Measurements from ENCODE around the gene RBM47.
"Not testable (repeated sequence)": the region's sequence is repeated elsewhere in the genome, so short reads cannot be mapped to it uniquely, and the experiment has no call there.

Gene RBM47

DNA sequence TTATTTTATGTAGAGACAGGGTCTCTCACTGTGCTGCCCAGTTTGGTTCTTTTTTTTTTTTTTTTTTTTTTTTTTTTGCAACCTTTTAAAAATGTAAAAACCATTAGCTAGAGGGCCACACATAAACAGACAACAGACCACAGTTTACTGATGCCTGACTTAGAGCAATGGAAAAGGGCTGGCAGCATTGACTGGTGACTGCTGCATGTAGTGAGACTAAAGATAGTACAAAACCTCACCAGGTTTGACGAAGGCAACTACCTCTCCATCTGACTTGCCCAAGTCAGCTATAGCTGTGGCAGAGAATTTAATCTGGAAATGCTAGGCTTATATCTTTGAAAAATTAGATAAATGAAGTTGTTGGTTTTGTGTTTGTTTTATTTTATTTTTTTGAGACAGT is 102.9 kb downstream of the RBM47 start:
- DNase-seq (ENCODE audit: low spot score) = no peak

DNA sequence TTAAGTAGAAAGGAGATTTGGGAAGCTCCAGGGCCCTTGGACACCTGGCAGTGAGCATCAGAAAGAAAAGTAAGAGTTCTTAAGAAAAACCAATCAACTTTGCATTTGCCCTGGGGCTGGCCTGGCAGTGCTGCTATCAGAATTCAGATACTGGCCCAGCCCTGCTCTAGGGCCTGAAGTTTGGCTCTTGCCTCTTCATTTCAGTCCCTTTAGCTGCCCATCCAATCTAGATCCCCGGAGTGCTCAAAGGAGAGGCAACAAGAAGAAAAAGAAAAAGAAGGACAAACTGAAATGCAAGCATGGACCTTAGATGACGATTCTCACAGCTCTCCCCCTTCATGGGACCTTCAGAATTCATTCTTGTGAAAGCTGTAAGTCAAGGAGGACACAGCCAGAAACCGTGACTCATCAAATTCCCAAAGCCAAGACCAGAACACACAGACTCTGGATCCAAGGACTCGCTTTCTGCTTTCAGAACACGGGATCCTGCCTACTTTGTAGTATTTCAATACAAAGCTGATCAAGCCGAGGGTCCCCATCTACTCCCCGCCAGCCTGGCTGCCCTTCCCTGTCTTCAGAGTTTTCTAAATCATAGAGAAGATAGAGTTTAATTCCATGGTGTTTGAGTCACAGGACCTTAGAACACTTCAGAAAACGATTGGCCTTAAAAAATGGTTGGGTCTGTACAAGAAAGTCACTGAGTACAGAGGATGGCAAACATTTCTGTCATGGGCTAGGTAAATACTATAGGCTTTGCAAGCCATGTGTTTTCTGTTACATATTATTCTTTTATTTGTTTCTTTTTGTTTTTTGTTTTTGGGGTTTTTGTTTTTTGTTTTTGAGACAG is 103.7 kb downstream of the RBM47 start:
- DNase-seq (ENCODE audit: low spot score) = no peak

DNA sequence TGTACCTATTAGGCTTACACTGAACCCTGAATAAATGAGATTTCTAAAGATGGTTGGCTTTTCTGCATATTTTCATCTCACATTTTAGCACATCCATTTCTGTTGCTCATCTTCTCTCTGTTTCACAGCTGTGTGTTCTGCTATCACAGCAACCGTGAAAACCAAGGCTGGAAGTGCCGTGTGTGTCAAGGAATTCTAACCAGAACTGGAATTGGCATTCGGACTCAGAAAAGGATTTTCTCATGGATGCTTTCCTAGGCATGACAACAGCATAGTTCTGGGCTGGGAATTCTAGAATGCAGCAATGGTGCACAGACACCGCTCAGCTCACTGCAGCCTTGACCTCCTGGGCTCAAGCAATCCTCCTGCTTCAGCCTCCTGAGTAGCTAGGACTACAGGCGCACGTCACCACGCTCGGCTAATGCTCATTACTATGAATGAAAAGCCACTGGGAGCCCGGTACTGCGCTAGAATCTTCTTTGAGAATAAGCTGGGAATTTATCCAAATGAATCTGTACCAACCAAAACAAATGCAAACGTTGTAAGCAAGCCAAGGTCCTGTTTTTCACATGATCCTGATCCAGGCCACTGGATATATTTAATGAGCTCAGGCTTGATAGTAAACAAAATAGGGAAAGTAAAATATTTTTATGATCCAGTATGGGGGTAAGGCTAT is 105.2 kb downstream of the RBM47 start:
- no peak for DNase-seq (ENCODE audit: low spot score)

DNA sequence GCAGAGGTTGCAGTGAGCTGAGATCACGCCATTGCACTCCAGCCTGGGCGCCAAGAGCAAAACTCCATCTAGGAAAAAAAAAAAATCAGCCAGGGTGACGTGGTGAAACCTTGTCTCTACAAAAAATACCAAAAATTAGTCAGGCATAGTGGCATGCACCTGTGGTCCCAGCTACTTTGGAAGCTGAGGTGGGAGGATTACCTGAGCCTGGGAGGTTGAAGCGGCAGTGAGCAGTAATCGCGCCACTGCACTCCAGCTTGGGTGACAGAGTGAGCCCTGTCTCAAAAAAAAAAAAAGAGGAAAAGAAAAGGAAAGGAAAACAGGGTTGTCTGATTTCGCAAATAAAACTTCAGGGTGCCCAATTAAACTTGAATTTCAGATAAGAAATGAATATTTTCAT is 106.1 kb downstream of the RBM47 start:
- no peak for DNase-seq (ENCODE audit: low spot score)

DNA sequence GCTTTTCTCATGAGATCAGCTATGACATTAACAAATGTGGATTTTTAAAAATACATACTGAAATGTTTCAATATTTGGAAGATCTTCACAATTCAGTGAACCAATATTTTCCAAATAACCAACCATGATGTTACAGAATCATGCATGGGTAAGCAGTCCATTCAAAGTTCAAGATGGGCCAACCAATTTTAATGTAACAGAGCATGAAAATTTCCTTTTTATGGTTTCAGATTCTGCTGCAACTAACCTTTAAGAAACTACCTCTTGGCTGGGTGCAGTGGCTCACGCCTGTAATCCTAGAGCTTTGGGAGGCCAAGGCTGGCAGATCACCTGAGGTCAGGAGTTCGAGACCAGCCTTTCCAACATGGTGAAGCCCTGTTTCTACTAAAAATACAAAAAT is 107.7 kb downstream of the RBM47 start:
- DNase-seq (ENCODE audit: low spot score) = no peak

DNA sequence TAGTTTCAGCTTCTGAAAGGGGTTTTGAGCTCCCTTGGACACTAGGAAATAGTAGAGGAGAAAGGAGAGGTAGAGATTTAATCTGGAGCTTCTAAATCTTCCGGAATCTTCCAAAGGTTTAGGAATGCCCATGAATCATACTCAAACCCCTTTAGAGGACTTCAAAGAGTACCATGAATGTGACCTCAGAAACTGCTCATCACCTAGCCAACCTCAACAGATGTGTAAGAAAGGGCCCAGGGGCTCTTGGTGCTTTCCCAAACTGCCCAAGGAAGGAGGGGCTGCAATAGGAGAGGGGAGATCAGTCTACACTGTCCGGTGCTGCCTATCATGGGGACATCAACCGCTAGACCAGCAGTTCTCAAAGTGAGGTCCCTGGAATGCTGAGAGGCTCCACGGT is 109.1 kb downstream of the RBM47 start:
- DNase-seq (ENCODE audit: low spot score) = no peak

DNA sequence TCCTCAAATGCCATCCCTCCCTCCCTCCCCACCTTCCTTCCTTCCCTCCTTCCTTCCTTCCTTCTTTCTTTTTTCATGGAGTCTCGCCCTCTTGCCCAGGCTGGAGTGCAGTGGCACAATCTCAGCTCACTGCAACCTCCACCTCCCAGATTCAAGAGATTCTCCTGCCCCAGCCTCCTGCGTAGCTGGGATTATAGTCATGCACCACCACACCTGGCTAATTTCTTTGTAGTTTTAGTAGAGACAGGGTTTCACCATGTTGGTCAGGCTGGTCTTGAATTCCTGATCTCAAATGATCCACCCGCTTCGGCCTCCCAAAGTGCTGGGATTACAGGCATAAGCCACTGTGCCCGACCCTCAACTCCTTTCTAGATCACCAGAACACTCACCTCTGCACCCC is 112.6 kb downstream of the RBM47 start:
- DNase-seq (ENCODE audit: low spot score) = not testable (repeated sequence)

DNA sequence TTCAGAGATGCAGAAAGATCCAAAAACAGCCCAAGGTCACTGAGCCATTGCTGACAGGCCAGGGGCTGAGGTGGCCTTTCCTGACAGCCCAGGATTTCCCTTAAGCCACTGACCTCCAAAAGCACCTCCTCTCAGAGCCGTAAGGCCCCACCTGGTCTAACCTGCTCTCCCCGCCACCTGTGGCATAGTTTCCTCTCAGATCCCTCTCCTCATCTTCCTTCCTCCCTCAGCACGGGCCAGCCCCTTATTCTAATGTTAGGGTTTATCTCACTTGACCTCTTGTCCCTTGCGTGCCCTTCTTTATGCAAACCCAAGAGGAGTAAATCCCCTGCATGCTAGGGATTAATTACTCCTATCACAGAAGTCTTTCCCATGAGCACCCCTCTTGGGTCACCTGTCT is 113.0 kb downstream of the RBM47 start:
- no peak for DNase-seq (ENCODE audit: low spot score)

DNA sequence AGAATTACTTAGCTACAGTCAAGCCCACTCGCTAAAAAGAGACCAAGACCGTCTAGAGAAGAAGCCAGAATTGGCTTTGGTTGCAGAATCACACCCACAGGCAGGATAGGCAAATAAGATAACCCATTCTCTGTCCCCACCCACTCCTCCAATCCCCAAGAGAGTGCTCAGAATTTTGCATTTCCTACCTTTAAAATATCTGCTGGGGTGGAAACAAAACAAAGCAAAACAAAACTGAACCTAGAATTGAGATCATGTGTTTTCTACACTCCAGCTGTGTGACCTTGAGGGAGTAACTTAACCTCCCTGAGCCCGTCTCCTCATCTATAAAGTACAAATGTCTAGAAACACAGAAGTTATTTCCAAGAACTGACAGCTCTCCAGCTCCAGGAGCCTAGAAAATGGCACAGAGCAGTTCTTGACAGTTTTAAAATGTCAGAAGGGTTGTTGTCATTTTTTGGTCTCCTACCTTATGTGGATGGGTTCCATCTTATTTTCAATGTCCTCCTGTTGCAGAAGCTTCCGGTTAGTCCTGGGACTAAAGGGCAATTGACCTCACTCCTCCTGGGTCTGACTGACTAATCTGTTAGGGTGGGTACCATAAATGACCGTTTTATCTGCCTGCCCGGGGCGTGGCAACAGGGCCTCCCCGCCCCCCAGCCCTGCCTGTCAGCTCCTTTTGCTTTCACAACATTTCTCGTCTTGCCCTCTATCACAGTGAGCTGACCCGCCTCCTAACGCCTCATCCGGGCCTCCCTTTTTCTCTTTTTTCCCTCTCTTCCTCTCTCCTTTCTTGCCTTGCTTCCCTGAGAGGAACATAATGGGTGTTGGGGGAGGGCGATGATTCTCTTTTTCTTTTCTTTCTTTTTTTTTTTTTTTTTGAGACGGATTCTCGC is 114.0 kb downstream of the RBM47 start:
- DNase-seq (ENCODE audit: low spot score) = no peak

DNA sequence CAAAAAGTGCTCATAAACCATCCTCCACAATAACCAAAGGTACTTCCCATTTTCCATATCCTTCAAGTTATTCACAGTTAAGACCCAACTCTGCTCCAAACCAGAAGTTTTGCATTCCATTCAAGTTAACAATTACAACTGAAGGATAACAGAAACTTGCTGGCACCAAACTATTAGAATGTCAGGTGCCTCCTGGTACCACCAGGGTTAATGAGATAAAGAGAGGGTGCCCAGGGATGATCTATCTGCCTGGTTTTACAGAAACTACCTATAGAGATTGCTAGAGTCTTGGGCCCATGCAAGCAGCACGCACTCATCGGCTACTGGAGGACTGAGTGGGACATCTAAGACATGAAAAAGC is 114.6 kb downstream of the RBM47 start:
- DNase-seq (ENCODE audit: low spot score) = no peak

DNA sequence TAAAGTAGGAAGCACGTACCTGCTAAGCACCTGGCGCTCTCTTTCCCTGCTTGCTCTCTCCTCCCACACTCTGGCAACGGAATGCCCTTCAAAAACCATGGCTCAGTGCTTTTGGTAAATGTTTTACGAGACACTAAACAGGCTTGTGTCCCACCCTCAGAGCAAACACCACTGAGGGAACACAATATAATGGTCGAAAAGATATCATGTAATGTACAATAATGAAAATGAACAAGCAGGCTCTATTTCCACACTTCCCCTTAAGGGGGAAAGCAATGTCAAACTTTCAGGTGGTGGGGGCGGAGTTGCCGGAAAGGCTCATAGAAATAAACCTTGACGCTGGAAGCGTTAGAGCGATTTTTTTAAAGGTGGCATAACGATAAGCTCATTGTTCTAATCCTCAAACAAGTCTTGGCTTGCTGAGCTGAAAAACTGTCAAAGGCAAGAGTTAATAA is 115.1 kb downstream of the RBM47 start:
- DNase-seq (ENCODE audit: low spot score) = no peak

DNA sequence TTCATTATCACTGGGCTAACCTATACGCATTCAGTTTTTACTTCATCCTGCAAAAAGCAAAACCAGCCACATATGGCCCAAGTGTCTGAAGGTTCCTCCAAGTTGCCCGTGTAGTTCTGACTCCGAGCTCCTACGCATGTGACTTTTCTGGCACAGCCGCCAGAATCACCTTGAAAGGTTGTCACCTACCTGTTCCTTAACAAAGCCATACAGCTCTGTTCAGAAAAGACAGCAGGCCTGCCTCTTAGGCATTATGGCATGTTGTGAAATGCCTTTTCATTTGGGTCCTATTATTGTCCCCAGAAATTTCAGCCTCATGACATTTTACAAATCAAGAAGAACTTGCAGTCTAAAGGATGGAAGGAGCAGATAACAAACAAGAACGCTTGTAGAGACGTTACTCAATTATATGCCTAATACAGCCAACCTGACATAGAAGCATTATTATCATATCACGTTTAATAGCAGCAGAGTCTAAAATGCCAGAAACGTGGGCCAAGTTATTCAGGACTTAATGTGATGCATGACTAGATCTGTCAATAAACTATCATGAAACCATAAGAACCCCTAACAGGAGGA is 118.5 kb downstream of the RBM47 start:
- DNase-seq (ENCODE audit: low spot score) = no peak

DNA sequence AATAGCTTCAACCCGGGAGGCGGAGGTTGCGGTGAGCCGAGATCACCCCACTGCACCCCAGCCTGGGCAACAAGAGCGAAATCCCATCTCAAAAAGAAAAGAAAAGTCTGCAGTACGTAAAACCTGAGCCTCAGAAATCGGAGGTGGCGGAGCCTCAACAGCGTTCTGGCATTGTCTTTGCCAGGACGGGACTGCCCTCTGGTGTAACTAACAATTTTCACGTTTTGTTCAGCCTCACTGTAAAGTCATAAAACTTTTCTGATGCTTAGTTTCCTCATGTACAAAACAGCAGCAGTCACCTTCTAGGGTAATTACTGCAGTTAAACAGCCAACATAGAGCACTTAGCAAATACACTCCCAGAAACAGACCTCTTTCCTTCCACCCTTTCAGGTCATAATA is 121.7 kb downstream of the RBM47 start:
- DNase-seq (ENCODE audit: low spot score) = no peak

DNA sequence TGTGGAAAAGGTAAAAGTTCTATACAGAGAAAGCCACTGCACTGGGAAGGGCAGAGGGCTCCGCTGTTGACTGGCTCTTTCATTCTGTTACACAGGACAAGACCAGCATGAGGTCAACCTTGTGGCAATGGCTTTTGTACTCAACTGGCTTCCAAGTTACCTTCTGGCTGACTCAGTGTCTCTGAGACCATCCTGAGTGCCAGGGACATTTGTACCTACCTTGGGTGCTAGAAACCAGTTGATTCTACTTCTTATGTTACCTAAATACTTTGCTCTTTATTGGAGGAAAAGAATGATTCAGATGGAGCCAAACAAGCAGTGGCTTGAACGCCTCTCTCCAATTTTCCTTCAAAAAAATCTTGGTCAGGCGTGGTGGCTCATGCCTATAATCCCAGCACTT is 123.2 kb downstream of the RBM47 start:
- DNase-seq (ENCODE audit: low spot score) = no peak

DNA sequence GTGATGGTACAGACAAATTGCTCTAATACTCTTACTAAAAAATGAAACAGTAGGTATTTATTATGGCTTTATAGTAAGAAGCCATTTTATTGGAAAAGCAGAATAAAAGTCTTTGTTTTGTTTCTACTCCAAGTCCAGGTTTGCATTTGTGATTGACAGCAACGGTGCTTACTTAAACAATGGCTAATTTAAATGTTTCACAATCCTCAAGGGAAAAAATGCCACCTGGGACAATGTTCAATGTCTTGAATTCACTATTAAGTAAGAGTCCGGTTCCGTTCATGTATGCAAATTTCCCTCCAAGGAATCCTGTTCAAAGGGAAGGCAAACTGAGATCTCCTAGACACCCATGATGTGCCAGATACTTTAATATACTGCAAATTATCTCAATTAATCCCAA is 123.6 kb downstream of the RBM47 start:
- DNase-seq (ENCODE audit: low spot score) = no peak

DNA sequence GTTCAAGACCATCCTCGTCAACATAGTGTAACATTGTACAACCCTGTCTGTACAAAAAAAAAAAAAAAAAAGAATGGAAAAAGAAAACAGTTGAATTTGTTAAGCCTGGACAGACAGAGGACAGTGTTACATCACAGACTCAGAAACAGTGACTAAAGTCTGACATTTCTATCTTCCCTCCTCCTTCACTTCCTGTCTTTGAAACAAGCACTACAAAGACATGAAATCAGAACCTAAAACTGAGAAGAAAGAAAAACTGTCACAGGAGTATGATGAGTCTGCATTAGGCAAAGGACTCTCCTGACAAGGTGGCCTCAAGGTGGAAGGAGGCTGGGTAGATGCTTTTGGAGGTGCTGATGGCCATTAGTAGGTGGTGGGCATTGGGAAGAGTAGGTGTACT is 126.7 kb downstream of the RBM47 start:
- DNase-seq (ENCODE audit: low spot score) = no peak

DNA sequence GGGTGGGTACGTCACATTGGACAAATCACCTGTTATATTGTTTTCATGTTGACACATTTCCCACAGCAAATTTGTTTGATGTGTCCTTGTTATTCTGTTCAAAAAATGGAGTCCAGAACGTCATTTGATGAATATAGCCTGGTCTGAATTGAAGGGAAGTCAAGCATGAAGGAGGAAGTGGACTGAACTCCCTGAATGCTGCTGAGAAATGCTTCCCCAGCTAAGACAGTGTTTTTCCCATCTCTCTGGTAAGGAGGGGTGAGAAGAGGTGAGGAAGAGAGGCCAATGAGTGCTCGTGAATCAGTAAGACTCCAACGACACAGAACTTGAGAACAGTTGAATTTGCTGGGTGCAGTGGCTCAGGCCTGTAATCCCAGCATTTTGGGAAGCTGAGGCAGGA is 127.4 kb downstream of the RBM47 start:
- DNase-seq (ENCODE audit: low spot score) = no peak

DNA sequence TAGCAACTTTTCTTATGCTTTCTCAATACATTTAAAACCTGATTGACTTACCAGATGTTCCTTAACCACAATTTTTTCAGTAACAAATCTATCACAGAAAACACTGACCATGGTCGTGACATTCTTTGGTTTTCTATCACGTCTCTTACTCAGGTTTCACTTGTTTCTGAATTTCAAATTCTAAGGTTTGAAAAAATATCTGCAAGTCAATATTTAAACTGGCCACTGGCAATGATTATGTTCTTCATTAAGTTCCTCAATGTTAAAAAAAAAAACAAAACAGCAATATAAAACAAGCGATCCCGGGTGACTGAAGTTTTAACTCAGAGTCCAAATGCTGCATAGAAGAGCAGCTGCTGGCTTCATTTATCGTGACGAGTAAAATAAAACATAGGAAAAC is 128.9 kb downstream of the RBM47 start:
- no peak for DNase-seq (ENCODE audit: low spot score)

DNA sequence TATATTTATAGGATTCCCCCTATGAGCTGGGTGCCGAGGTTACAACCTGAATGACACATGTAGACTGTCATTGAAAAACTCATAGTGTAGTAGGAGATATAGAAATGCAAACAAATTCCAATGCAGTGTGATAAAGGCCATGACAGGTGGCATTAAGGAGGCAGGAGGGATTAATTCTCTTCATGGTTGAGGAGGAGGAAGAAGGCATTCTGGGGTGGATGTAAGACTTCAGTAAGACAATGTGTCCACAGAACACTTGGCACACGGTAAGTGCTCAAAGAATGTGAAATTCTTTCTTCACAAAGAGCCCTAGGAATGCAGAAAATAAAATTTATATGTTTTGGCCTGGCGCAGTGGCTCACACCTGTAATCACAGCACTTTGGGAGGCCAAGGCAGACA is 136.5 kb downstream of the RBM47 start:
- DNase-seq (ENCODE audit: low spot score) = no peak

DNA sequence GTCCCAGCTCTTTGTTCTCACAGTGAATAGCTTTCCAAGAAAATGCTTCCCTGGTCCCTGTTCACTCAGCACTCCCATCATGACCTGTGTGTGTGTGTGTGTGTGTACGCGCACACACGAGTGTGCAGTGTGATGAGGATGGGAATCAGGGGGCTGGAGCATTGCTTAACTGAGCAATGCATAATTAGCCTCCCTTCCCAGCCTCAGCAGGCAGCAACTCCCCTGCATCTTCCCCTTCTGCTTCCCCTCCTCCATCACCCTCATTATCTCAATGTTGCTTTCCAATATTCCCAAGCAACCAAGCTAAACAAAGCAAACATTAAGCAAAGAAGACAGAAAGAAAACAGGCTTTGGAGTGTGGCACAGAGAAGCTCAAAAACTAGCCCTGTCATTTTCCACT is 137.0 kb downstream of the RBM47 start:
- DNase-seq (ENCODE audit: low spot score) = no peak

DNA sequence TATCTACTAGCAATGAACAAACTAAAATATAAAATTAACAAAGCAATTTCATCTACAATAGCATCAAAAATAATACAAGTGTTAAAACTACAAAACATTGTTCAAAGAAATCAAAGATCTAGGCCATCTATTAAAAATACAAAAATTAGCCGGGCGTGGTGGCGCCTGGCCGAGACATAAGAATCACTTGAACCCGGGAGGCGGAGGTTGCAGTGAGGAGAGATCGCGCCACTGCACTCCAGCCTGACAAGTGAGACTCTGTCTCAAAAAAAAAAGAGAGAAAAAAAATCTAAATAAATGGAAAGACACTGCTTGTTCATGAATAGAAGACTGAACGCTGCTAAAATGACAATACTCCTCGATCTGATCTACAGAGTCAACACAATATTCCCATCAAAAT is 139.2 kb downstream of the RBM47 start:
- no peak for DNase-seq (ENCODE audit: low spot score)

DNA sequence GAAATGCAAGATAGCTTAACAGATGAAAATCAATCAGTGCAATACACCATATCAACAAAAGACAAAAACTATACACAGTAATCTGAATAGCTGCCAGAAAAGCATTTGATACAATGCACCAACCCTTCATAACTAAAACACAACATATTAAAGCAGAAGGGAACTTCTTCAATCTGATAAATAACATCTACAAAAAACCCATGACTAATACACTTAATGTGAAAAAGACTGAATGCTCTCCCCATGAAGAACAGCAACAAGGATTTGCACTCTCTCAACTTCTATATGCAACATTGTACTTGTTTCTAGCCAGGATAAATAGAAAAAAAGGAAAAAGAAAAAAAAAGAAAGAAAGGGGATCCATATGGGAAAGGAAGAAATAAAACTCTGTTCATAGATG is 139.7 kb downstream of the RBM47 start:
- DNase-seq (ENCODE audit: low spot score) = no peak
